HG02763 (cell line): ENCODE results near the gene CUX1.
"Not testable (repeated sequence)": the region's sequence is repeated elsewhere in the genome, so short reads cannot be mapped to it uniquely, and the experiment has no call there.

Experiments used
- ATAC-seq: cut with Tn5 transposase; IDR thresholded peaks from one replicate; pipeline ENCODE4 v1.9.1; 2021; ENCODE audit warnings: mild to moderate bottlenecking, moderate library complexity; ENCODE audit not compliant: unreplicated experiment

Gene CUX1

GRCh38 chr7:101823596-101823995 lies 6.2 kb downstream of the CUX1 start:
- ATAC-seq, result no peak

- ATAC-seq, result no peak
Measured at GRCh38 chr7:101824440-101824839, 7.0 kb downstream of the CUX1 start.

- ATAC-seq, result no peak
Measured at GRCh38 chr7:101826081-101826835, 8.8 kb downstream of the CUX1 start.

- ATAC-seq, result no peak
Measured at GRCh38 chr7:101828301-101829020, 11.0 kb downstream of the CUX1 start.

- no peak for ATAC-seq
Measured at GRCh38 chr7:101829374-101829773, 11.9 kb downstream of the CUX1 start.

- no peak for ATAC-seq
Measured at GRCh38 chr7:101829821-101830220, 12.4 kb downstream of the CUX1 start.

GRCh38 chr7:101831396-101831795 lies 14.0 kb downstream of the CUX1 start:
- ATAC-seq, result not testable (repeated sequence)

GRCh38 chr7:101832205-101832631 lies 14.8 kb downstream of the CUX1 start:
- ATAC-seq, result no peak

GRCh38 chr7:101832685-101833375 lies 15.4 kb downstream of the CUX1 start:
- ATAC-seq, result no peak

GRCh38 chr7:101833799-101834198 lies 16.4 kb downstream of the CUX1 start:
- no peak for ATAC-seq

GRCh38 chr7:101835136-101835535 lies 17.7 kb downstream of the CUX1 start:
- no peak for ATAC-seq

- ATAC-seq, result not testable (repeated sequence)
Measured at GRCh38 chr7:101837433-101837832, 20.0 kb downstream of the CUX1 start.

- ATAC-seq, result no peak
Measured at GRCh38 chr7:101838837-101839483, 21.5 kb downstream of the CUX1 start.

GRCh38 chr7:101841328-101841727 lies 23.9 kb downstream of the CUX1 start:
- no peak for ATAC-seq

- ATAC-seq, result no peak
Measured at GRCh38 chr7:101843293-101844271, 26.2 kb downstream of the CUX1 start.

- no peak for ATAC-seq
Measured at GRCh38 chr7:101845974-101846373, 28.5 kb downstream of the CUX1 start.

GRCh38 chr7:101846800-101847538 lies 29.5 kb downstream of the CUX1 start:
- no peak for ATAC-seq

GRCh38 chr7:101848208-101848951 lies 31.0 kb downstream of the CUX1 start:
- no peak for ATAC-seq

- ATAC-seq, result not testable (repeated sequence)
Measured at GRCh38 chr7:101849314-101849713, 31.9 kb downstream of the CUX1 start.
